Ishikawa (cell line): ENCODE data around the gene EFHD2.

Experiments
- CREB1 ChIP-seq: IDR thresholded peaks from 2 replicates; pipeline ENCODE4 v1.6.1; 2012; ENCODE audit warnings: low read depth
- EP300 ChIP-seq: IDR thresholded peaks from 2 replicates; pipeline ENCODE4 v1.6.1; 2012; ENCODE audit warnings: borderline replicate concordance
- RAD21 ChIP-seq: IDR thresholded peaks from 2 replicates; pipeline ENCODE4 v1.6.1; 2012; ENCODE audit warnings: low read depth
- REST ChIP-seq: IDR thresholded peaks from 2 replicates; pipeline ENCODE4 v1.6.1; 2012; ENCODE audit warnings: low read depth, mild to moderate bottlenecking
- TCF12 ChIP-seq: IDR thresholded peaks from 2 replicates; pipeline ENCODE4 v1.6.1; 2012; ENCODE audit warnings: low read depth

- TF ChIP-seq RAD21, result no peak
- no peak for TF ChIP-seq CREB1
- no peak for TF ChIP-seq TCF12
- TF ChIP-seq REST, result no peak
- TF ChIP-seq EP300, result no peak
These were observed 25.9 kb upstream of the EFHD2 start for GRCh38 chr1:15383810-15384209.
